HPDE6-E6E7 (cell line): ENCODE data around the gene EARS2.

Source experiments
- DNase-seq: peaks from one replicate; pipeline ENCODE4 v3.0.0; 2011; ENCODE audit warnings: missing footprints; ENCODE audit errors: extremely low spot score

The EARS2 gene

GRCh38 chr16:23482778-23483177 lies 74.4 kb downstream of the EARS2 start:
- DNase-seq = no peak

- DNase-seq = no peak
These were observed 76.9 kb downstream of the EARS2 start for GRCh38 chr16:23480257-23480656.

GRCh38 chr16:23479138-23479537 lies 78.0 kb downstream of the EARS2 start:
- no peak for DNase-seq

- DNase-seq = no peak
These were observed 78.6 kb downstream of the EARS2 start for GRCh38 chr16:23478566-23478965.

- DNase-seq = no peak
These were observed 80.9 kb downstream of the EARS2 start for GRCh38 chr16:23476289-23476688.
